ENCODE measurements around the gene SLC2A1.

- TF ChIP-seq POLR2A (IDR thresholded peaks at IDR 0.05) (no peak), CTCF (IDR thresholded peaks at IDR 0.05) (no peak), POLR2AphosphoS5 (IDR thresholded peaks at IDR 0.05) (no peak), EP300 (IDR thresholded peaks at IDR 0.05) (no peak)
Observed at GRCh38 chr1:42928859-42929258, 29.8 kb downstream of the SLC2A1 start.
